ENCODE results near the gene ZBTB17.
"Not testable (repeated sequence)": the region's sequence is repeated elsewhere in the genome, so short reads cannot be mapped to it uniquely, and the experiment has no call there.

ZBTB17 gene

DNA sequence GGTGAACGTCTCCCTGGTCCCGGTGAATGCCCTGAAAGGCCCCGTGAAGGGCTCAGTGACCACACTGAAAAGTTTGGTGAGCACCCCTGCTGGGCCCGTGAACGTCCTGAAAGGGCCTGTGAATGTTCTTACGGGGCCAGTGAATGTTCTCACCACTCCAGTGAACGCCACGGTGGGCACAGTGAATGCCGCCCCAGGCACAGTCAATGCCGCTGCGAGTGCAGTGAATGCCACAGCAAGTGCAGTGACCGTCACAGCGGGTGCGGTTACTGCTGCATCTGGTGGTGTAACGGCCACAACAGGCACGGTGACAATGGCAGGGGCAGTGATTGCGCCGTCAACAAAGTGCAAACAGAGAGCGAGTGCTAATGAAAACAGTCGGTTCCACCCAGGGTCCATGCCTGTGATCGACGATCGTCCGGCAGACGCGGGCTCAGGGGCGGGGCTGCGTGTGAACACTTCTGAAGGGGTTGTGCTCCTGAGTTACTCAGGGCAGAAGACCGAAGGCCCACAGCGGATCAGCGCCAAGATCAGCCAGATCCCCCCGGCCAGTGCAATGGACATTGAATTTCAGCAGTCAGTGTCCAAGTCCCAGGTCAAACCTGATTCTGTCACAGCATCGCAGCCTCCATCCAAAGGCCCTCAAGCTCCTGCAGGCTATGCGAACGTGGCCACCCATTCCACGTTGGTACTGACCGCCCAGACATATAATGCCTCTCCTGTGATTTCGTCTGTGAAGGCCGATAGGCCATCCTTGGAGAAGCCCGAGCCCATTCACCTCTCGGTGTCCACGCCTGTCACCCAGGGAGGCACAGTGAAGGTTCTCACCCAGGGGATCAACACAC lies 41.5 kb downstream of the ZBTB17 start:
- DNase-seq, result no peak

DNA sequence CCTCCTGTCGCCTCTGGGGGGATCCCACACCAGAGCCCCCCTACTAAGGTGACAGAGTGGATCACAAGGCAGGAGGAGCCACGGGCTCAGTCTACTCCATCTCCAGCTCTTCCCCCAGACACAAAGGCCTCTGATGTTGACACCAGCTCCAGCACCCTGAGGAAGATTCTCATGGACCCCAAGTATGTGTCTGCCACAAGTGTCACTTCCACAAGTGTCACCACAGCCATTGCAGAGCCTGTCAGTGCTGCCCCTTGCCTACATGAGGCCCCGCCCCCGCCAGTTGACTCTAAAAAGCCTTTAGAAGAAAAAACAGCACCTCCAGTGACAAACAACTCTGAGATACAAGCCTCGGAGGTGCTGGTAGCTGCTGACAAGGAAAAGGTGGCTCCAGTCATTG lies 42.2 kb downstream of the ZBTB17 start:
- no peak for DNase-seq

DNA sequence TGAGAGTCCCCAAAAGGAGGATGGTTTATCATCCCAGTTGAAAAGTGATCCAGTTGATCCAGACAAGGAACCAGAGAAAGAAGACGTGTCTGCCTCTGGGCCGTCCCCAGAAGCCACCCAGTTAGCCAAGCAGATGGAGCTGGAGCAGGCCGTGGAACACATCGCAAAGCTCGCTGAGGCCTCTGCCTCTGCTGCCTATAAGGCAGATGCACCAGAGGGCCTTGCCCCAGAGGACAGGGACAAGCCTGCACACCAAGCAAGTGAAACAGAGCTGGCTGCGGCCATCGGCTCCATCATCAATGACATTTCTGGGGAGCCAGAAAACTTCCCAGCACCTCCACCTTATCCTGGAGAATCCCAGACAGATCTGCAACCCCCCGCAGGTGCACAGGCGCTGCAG lies 43.3 kb downstream of the ZBTB17 start:
- DNase-seq, result no peak

DNA sequence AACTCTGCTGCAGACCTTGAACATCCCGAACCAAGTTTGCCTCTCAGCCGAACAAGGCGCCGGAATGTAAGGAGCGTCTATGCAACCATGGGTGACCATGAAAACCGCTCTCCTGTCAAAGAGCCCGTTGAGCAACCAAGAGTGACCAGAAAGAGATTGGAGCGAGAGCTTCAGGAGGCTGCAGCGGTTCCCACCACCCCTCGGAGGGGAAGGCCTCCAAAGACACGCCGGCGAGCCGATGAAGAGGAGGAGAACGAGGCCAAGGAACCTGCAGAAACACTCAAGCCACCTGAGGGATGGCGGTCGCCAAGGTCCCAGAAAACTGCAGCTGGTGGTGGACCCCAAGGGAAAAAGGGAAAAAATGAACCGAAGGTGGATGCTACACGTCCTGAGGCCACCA lies 44.0 kb downstream of the ZBTB17 start:
- DNase-seq, result no peak

DNA sequence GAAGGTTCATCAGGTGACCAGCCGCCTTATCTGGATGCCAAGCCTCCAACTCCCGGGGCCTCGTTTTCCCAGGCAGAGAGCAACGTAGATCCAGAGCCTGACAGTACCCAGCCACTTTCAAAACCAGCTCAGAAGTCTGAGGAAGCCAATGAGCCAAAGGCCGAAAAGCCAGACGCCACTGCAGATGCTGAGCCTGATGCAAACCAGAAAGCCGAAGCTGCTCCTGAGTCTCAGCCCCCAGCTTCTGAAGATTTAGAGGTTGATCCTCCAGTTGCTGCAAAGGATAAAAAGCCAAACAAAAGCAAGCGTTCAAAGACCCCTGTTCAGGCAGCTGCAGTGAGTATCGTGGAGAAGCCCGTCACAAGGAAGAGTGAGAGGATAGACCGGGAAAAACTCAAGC lies 44.5 kb downstream of the ZBTB17 start:
- DNase-seq, result no peak

DNA sequence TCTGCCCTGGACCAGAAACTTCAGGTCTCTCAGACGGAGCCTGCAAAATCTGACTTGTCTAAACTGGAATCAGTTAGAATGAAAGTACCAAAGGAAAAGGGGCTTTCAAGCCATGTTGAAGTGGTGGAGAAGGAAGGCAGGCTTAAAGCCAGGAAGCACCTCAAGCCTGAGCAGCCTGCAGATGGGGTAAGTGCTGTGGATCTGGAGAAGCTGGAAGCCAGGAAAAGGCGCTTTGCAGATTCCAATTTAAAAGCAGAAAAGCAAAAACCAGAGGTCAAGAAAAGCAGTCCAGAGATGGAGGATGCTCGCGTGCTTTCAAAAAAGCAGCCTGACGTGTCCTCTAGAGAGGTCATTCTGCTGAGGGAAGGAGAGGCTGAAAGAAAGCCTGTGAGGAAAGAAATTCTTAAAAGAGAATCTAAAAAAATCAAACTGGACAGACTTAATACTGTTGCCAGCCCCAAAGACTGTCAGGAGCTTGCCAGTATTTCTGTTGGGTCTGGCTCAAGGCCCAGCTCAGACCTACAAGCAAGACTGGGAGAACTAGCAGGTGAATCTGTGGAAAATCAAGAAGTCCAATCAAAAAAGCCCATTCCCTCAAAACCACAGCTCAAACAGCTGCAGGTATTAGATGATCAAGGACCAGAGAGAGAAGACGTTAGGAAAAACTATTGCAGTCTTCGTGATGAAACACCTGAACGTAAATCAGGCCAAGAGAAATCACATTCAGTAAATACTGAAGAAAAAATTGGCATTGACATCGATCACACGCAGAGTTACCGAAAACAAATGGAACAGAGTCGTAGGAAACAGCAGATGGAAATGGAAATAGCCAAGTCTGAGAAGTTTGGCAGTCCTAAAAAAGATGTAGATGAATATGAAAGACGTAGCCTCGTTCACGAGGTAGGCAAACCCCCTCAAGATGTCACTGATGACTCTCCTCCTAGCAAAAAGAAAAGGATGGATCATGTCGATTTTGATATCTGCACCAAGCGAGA lies 46.6 kb downstream of the ZBTB17 start:
- no peak for DNase-seq

DNA sequence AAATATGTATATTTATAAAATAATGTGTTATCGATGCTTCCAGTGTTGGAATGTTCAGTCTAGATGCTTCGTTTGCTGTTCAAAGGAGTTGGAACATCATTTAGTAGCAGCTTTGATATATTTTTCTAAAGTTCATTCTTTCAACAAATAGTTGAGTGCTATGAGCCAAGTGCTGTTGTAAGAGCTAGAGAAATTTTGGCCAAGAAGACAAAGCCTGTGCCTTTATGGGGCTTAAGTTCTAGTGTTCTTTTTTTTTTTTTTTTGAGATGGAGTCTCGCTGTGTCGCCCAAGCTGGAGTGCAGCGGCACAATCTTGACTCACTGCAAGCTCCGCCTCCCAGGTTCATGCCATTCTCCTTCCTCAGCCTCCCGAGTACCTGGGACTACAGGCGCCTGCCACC lies 49.5 kb downstream of the ZBTB17 start:
- DNase-seq, result not testable (repeated sequence)

DNA sequence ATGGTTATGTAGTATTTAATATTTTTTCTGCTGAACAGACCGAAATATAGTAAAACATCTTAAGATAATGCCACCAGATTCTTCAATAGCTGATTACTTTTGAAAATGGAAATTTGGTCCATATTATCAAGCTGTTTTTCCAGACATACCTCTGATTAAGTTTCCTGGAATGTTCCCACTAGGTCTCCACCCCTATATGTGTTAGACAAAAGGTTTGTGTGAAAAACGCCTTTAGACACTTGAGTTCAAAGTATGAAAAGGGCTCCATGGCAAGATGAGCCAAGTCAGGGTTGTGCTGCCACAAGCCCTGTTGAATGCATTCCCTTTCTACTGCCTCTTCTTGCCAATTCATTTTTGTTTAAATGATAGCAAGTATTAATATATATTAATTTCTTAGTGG lies 52.7 kb downstream of the ZBTB17 start:
- no peak for DNase-seq

DNA sequence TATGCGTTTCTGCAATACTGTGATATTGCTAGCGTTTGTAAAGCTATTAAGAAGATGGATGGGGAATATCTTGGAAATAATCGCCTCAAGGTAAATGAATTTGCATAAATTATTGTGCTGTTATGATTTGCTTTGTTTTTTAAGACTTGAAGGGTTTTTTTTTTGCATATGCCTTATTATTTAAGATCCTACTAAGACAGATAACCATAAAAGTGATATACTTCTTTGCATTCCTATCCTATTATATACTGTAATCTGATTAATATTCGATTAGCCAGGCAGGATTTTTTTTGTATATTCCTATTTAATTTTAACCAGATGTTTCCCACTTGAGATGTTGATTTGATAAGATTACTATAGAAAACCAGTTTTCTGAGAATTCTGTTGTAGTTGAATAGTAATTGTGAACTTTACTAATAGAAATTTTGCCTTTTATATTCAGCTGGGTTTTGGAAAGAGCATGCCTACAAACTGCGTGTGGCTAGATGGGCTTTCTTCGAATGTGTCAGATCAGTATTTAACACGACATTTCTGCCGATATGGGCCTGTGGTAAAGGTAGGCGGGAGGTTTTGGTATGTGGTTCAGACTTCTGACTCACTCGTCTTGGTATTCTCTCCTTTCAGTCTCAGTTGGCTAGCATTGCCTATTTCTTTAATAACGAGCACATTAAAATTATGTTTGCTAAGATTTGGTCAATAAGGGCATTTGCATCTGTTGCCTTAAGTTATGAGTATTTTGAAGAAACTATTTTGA lies 56.8 kb downstream of the ZBTB17 start:
- DNase-seq, result no peak

DNA sequence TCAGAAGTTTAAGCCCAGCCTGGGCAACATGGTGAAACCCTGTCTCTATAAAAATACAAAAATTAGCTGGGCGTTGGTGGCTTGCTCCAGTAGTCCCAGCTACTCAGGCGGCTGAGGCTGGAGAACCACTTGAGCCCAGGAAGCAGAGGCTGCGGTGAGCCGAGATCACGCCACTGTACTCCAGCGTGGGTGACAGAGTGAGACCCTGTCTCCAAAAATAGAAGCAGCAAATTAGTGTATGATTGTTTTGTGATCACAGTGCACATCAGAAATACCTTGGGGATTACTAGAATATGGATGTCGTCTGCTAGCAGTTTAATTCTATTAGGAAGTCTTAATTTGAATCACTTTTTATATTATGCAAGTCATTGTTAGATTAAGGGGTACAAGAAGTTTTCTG lies 59.0 kb downstream of the ZBTB17 start:
- DNase-seq, result no peak

DNA sequence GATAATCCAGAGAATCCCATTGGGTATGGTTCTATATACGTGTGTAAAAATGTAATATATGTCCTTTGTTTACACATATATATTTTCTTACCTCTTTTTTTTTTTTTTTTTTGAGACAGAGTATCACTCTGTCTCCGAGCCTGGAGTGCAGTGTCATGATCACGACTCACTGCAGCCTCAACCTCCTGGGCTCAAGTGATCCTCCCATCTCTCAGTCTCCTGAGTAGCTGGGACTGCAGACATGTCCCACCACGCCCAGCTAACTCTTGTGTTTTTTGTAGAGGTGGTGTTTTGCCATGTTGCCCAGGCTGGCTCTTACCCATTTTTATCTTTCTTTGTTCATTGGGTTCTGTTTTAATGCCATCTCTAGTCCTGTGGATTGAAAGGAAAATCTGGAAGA lies 59.5 kb downstream of the ZBTB17 start:
- DNase-seq, result no peak

DNA sequence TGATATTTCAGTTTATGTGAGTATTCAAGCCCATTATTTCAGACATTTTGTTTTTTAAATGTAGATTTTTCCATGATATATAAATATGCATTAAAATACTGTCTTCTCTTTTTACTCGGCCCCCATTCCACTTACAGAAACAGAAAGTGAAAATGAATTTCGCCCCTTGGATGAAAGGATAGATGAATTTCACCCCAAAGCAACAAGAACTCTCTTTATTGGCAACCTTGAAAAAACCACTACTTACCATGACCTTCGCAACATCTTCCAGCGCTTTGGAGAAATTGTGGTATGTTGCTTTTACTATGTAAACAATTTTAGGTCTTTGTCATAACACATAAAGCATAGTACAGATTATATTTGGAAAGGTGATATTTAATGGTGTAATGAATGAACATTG lies 59.9 kb downstream of the ZBTB17 start:
- peak in 1 of 2 donors; percentile 39 for DNase-seq

DNA sequence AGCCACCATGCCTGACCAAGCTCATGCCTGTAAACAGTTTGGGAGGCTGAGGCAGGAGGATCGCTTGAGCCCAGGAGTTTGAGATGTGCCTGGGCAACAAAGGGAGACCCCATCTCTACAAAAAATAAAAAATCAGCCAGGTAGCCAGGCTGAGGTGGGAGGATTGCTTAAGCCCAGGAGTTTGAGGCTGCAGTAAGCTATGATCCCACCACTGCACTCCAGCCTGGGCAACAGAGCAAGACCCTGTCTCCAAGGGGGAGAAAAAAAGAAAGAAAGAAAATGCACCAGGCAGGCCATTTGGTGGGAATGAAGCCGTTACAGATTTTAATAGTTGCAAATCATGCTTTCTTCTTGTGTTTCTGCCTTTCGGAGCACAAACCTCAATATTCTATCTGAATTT lies 62.3 kb downstream of the ZBTB17 start:
- DNase-seq, result not testable (repeated sequence)

DNA sequence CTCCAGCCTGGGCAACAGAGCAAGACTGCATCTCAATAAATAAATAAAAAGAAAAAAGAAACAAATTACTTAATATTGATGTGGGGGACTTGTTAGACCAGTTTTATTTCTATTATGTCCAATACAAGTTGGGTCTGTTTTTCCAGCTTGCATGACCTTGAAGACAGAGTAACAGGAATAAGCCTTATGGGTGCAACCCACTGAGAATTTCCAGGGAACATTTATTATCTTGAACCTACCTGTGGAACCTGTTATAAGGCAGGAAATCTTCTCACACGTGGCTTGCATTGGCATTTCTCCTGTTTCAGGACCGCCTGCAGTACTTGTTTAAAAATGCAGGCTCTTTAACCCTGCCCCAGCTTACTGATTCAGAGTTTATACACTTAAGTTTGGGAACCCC lies 64.0 kb downstream of the ZBTB17 start:
- DNase-seq, result no peak

DNA sequence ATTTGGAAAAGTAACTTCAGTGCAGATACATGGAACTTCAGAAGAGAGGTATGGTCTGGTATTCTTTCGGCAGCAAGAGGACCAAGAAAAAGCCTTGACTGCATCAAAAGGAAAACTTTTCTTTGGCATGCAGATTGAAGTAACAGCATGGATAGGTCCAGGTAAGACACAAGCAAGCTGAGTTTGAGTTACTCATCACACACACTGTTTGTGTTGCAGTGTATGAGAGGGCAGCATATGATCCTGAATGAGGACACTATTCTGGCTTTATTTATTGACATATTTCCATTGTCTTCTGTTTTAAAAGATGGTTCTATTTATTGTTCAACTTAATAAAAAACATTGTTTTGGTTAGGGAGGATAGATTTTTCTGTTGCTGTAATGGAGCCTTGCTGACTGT lies 64.8 kb downstream of the ZBTB17 start:
- no peak for DNase-seq

DNA sequence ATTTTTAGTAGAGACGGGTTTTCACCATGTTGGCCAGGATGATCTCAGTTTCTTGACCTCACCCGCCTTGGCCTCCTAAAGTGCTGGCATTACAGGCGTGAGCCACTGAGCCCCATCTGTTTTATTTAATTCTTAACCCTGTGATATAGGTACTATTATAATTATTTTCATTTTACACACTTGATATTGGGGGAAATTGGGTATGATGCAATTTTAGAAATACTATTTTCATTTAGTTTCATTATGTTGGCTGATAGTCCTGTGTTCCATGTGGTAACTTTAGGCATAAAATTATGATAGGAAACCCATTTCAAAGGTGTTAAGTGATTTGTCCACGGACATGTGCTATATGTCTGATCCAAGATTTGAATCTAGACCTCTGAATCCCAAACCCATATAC lies 67.3 kb downstream of the ZBTB17 start:
- no peak for DNase-seq

DNA sequence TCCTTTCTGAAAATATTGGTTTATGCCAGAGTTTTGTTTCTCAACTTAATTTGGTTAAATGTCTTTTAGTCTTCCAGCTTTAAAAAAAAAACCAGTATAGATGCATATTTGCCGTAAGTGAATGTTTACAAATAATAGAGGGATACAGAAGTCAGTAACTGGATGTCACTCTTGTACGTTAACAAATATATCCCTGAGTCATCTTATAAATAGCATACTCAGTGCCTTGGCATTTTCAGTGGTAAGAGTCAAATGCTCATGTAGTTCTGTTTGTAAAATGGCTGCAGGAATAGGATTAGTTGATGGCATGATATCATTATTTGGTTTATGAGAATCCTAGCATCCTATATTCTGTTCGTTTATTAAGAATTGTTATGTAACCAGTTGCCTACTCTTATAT lies 73.0 kb downstream of the ZBTB17 start:
- DNase-seq, result no peak

DNA sequence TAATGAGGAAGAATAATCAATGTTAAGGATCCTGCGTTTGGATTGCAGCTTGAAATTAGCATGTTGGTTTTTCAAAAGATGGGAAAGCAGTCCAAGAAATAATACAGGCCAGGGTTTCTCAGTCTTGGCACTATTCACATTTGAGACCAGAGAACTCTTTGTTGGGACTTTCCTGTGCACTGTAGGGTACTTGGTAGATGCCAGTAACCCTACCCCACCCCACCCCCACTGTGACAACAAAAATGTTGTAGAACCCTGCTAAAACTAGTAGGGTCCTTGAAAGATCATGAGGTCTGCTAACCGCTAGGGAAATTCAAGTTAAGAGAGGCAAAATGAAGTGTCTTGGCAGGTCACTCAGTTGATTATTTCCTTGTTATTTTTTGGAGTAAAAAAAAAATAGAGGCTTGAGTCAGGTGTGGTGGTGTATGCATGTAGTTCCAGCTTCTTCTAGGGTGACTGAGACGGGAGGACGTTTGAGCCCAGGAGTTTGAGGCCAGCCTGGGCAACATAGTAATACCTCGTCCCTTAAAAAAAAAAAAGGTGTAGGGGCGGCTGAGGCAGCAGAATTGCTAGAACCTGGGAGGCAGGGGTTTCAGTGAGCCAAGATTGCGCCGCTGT lies 75.1 kb downstream of the ZBTB17 start:
- no peak for DNase-seq

DNA sequence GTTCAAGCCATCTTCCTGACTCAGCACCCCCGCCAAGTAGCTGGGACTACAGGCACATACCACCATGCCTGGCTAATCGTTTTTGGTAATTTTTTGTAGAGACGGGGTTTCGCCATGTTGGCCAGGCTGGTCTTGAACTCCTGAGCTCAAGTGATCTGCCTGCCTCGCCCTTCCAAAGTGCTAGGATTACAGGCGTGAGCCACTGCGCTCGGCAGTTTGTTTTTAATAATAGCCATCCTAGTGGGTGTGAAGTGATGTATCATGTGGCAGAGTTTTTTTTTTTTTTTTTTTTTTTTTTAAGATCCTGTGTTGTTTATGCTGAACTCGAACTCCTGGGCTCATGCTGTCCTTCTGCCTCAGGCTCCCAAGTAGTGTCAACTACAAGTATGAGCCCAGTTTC lies 76.6 kb downstream of the ZBTB17 start:
- DNase-seq, result no peak

DNA sequence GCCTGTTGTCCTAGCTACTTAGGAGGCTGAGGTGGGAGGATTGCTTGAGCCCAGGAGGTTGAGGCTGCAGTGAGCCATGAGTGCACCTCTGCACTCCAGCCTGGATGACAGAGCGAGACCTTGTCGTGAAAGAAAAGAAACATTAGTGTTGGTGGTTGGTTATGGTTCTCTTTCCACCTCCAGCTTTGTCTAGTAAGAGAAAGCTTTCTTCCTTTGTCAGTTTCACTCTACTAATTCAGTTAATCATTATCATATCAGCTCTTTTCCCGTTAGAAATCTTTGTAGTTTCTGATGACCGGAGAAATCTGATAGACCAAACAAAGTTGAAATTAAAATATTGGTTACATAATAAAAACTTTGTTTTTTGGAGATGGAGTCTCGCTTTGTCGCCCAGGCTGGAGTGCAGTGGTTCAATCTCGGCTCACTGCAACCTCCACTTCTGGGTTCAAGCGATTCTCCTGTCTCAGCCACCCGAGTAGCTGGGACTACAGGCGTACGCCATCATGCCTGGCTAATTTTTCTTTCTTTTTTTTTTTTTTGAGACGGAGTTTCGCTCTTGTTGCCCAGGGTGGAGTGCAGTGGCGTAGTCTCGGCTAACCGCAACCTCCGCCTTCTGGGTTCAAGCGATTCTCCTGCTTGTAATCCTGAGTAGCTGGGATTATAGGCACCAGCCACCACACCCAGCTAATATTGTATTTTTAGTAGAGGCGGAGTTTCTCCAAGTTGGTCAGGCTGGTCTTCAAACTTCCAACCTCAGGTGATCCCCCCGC lies 78.9 kb downstream of the ZBTB17 start:
- DNase-seq, result not testable (repeated sequence)

DNA sequence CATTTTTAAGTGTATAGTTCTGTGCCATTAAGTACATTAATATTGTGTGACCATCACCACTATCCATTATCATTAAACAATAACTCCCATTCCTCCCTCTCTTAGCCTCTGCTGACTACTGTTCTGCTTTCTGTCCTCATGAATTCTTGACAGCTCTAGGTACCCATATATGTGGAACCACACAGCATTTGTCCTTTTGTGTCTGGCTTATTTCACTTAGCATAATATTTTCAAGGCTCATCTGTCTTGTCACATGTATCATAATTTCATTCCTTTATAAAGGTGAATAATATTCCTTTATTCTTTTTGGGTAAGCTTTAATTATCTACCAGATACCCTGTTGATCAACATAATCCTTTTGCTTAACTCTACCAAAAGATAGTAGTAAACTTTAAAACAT lies 80.7 kb downstream of the ZBTB17 start:
- no peak for DNase-seq
